GM18508 (cell line): ENCODE data around the gene SLC25A52.
A peak's percentile ranks its signal among the peaks of the same experiment; 100 is the strongest.
"Not testable (repeated sequence)": the region's sequence is repeated elsewhere in the genome, so short reads cannot be mapped to it uniquely, and the experiment has no call there.

Experiments used
- ATAC-seq: cut with Tn5 transposase; IDR thresholded peaks from one replicate; pipeline ENCODE4 v1.9.1; 2021; ENCODE audit warnings: moderate number of reproducible peaks; ENCODE audit not compliant: insufficient read depth, unreplicated experiment

Gene SLC25A52, protein sequence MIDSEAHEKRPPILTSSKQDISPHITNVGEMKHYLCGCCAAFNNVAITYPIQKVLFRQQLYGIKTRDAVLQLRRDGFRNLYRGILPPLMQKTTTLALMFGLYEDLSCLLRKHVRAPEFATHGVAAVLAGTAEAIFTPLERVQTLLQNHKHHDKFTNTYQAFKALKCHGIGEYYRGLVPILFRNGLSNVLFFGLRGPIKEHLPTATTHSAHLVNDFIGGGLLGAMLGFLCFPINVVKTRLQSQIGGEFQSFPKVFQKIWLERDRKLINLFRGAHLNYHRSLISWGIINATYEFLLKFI

DNA sequence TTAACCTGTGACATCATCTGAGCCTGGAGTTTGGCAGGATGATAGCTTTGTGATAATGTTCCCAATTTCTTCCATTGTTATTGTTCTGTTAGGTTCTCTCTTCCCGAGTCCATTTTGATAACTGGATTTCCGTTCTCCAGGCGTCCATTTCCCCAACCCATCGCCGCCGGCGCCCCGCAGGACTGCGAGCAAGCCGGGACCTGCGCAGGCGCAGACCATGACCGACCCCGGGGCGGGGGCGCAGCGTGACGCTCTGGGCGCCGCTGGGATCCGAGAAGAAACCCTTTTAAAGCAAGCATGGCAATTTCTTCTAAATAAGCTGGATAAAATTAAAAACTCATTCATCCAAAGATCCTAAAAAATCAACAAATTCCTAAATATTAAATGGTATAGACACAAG lies at the start of gene SLC25A52:
Gene SLC25A52 (minus strand): TSS at position 186 of the 400 bp plus-strand sequence. CDS start 219 bp downstream, outside the sequence.
- no peak for ATAC-seq

- not testable (repeated sequence) for ATAC-seq
These were observed 48.4 kb upstream of the SLC25A52 start for GRCh38 chr18:31809049-31809448.

- ATAC-seq, result no peak
These were observed 40.4 kb upstream of the SLC25A52 start for GRCh38 chr18:31801078-31801477.

- not testable (repeated sequence) for ATAC-seq
These were observed 38.6 kb upstream of the SLC25A52 start for GRCh38 chr18:31799257-31799656.

GRCh38 chr18:31798399-31798798 lies 37.7 kb upstream of the SLC25A52 start:
- ATAC-seq, result no peak

DNA sequence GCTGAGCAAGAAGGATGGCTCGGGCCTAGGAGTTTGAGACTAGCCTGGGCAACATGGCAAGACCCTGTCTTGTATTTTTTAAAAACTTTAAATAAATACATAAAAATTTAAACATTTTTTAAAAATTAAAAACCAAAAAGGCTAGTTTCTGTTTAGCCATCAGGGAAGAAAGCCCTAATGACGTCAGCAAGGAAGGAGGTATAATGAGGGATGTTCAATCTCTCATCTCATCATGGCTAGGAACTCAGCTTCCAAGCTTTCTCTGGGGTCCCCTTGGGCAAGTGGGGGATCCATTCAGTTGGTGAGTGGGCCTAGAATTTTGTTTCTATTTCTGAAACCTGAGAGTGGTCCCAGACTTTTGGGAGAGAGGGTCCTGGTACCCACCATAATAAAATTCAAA lies 35.1 kb upstream of the SLC25A52 start:
- ATAC-seq, result no peak

DNA sequence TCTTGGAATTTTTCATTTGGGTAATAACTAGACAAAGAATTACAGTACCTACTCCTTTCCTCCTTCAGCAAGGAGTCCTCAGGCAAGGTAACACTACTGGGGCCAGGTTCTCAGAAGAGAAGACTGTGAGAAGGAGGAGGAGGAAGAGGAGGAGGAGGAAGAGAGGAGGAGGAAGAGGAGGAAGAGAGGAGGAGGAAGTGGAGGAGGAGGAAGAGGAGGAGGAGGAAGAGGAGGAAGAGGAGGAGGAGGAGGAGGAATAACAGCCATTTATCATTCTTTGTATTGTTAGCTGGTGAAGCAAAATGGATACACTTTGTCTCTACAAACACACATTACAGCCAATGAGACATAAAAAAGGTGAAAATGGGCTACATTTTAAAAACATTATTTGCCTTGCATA lies 32.9 kb upstream of the SLC25A52 start:
- ATAC-seq, result no peak

DNA sequence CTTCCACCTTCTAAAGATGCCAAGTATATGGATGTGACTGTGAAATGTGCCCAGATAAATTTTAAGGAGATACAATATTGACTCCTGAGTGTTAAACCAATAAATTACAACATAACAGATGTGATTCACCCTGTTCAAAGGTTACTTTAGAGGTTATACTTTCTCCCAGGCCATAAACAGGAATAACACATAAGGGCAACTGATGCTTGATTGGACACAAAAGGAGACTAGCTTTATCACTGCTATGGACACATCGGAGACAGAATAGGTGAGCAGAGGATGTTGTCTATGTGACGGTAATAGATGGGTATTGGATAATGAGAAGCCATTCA lies 31.9 kb upstream of the SLC25A52 start:
- no peak for ATAC-seq

DNA sequence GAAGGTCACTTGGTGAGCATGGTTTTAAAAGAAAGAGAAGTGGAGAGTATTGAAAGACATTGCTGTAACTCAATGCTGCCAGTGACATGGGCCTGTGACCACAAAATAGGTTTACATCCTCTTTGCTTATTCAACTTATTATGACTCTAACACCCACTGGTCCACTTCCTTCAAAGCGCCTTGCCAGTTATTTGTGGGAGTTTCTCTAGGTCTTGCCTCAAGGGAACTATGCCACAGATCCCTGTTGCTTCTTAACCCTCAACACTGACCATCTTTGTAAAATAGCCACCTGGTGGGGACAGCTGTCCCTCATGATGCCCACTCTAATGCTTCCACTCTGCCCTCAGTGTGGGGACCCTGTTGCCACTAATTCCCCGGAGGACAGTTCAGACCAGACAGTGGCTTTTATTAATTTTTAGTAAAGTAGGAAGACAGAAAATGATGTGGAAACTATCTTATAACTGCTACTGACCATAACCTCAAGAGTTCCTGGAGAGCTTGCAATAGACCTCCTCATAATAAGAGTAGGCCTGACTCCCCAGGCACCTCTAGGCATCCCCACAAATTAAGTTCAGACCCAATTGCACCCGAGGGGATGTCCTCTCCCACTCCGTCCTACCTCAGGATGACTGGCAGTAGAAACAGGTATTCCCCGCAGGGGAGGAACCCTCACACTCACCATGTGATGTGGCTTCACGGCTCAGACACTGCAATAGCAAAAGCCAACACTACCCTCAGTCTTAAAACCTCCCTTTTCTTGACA lies 31.3 kb upstream of the SLC25A52 start:
- peak; percentile 95 for ATAC-seq

GRCh38 chr18:31789409-31789808 lies 28.7 kb upstream of the SLC25A52 start:
- no peak for ATAC-seq

GRCh38 chr18:31783059-31783458 lies 22.4 kb upstream of the SLC25A52 start:
- ATAC-seq, result no peak

- ATAC-seq, result no peak
These were observed 17.8 kb upstream of the SLC25A52 start for GRCh38 chr18:31778391-31778950.

DNA sequence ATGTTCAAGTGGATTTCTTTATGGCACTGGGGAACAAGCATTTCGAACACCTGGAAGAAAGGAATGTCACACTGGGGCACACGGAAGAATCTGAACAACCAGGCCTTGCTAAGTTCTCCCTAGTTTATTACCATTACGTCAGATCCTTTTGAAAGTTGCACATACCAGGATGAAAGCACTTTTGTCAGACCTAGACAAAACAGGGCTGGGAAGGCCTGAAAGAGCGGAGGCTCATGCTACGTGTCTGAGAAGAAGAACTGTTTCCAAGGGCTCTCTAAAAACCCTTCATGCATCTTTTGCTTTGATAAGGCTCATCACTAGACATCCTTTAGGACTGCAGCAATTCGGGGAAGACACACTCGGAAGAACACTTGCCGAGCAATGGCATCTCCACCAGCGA lies 15.4 kb upstream of the SLC25A52 start:
- ATAC-seq, result no peak

- no peak for ATAC-seq
These were observed 14.3 kb upstream of the SLC25A52 start for GRCh38 chr18:31774962-31775361.

- ATAC-seq, result no peak
These were observed 13.8 kb upstream of the SLC25A52 start for GRCh38 chr18:31774477-31774785.

- no peak for ATAC-seq
These were observed 13.2 kb upstream of the SLC25A52 start for GRCh38 chr18:31773774-31774476.

GRCh38 chr18:31772699-31773098 lies 12.0 kb upstream of the SLC25A52 start:
- no peak for ATAC-seq

DNA sequence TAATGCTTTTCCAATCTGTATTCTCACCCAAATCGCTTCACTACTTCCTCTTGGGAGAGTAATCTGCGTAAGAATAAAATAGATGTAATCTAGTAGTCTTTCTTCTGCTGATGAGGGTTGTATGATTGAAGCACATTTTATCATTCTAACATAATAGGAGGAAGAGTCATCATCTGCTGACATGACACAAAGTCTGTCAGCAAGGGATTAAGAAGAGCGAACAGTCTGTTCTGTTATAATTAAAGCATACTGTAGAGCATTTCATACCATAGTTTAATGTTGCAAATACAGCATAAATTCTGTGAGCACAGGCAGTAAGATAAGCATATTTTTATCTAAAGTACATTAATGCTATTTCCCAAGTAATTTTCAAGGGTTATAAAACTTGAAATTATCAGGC lies 10.4 kb downstream of the SLC25A52 start:
- no peak for ATAC-seq

DNA sequence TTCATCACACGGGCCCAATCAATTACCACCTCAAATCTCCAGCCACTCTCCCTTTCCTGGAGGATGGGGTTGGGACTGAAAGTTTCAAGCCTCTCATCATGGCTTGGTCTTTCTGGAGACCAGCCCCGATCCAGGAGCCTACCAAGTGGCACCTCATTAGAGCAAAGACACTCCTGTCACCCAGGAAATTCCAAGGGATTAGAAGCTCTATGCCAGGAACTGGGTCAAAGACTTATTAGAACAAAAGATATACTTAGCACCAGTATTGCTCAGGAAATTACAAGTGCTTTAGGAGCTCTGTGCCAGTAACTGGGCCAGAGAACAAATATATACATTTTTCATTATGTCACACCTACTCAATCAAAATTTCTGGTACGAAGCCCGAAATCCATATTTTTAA lies 14.3 kb downstream of the SLC25A52 start:
- no peak for ATAC-seq

- ATAC-seq, result no peak
These were observed 16.2 kb downstream of the SLC25A52 start for GRCh38 chr18:31744321-31745067.
